ENCODE data around the gene AQP12A.

GRCh38 chr2:240713928-240714746, 22.5 kb downstream of the AQP12A start:
- no peak for TF ChIP-seq CTCF (IDR thresholded peaks at IDR 0.05)
- no peak for TF ChIP-seq POLR2A (IDR thresholded peaks at IDR 0.05)

All from heart left ventricle (tissue), 13 donors.